ENCODE measurements around the gene SMAD9. TPM values are rescaled to one million over a fixed set of nuclear protein-coding genes. Genes with fewer than 3 reads are reported as not detected.
"Not testable (repeated sequence)": the region's sequence is repeated elsewhere in the genome, so short reads cannot be mapped to it uniquely, and the experiment has no call there.

SMAD9 gene
- total and polyA plus RNA-seq, 2 of the 8 experiments (the other 6 are each of a cell fraction or from before 2014, with no cell fraction given) = 0.45 to 1.0 TPM

DNA sequence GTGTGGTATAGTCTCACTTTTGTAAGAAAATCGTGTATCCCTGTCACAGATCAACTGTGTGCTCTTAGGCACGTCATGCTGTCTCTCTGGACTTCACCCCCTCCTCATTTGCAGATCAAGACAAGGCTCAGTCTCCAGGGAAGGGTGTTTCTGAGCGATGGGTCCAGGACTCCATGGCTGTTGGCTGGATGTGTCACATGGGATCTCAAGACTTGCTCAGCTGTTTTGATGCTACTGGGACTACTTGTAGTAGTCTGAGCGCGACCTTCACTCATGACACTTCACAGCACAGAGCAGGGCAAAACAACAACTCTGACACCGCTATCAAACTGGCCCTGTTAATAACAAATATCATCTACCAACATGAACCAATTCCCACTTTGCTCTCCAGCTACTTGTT is 36.2 kb downstream of the SMAD9 start (continued):
- TF ChIP-seq, protein P1, sequence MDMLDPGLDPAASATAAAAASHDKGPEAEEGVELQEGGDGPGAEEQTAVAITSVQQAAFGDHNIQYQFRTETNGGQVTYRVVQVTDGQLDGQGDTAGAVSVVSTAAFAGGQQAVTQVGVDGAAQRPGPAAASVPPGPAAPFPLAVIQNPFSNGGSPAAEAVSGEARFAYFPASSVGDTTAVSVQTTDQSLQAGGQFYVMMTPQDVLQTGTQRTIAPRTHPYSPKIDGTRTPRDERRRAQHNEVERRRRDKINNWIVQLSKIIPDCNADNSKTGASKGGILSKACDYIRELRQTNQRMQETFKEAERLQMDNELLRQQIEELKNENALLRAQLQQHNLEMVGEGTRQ (IDR thresholded peaks at IDR 0.05; ENCODE audit: low read length) = no peak
- TF ChIP-seq SRF (IDR thresholded peaks at IDR 0.05; ENCODE audit: low read depth, low read length) = no peak
- TF ChIP-seq GABPA (IDR thresholded peaks at IDR 0.05; ENCODE audit: borderline replicate concordance, insufficient read depth, low read length) = no peak
- no peak for TF ChIP-seq KDM5A (IDR thresholded peaks at IDR 0.05; ENCODE audit: low read length)
- no peak for TF ChIP-seq CBX8 (IDR thresholded peaks at IDR 0.05; ENCODE audit: borderline replicate concordance, low read depth, low read length)

DNA sequence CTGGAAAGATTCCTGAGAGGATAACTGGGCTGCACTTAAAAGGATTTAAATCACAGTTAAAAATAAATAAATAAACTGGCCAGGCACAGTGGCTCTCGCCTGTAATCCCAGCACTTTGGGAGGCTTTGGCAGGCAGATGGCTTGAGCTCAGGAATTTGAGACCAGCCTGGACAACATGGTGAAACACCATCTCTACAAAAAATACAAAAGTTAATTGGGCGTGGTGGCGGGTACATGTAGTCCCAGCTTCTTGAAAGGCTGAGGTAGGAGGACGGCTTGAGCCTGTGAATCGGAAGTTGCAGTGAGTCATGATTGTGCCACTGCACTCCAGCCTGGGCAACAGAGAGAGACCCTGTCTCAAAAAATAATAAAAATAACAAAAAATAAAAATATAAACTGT is 36.6 kb downstream of the SMAD9 start:
- FAIRE-seq; H3K27me3 ChIP-seq (replicated peaks in 1 of 4; ENCODE audit: control insufficient read depth in 3 of 4, extremely low read depth in 1 of 4, insufficient read depth in 3 of 4, low read length in 3 of 4): not testable (repeated sequence)
- 84% methylated on average over 5 of the region's 5 CpGs; no CpG with 5 or more reads in 1 of the 2 experiments for WGBS, 2 experiments (ENCODE audit: extremely low coverage in 1 of 2, insufficient coverage in 1 of 2, insufficient read length in 1 of 2, insufficient replicate concordance in 2 of 2, low coverage in 1 of 2, low lambda C conversion rate in 2 of 2, missing lambda C conversion rate in 1 of 2)

More for the DNA sequence above, 36.6 kb downstream of the SMAD9 start:
- H3K4ac ChIP-seq (replicated peaks; ENCODE audit: insufficient read length, low read depth, low read length); H2BK120ac ChIP-seq (replicated peaks; ENCODE audit: low read depth, low read length); H2BK5ac ChIP-seq (ENCODE audit: low read depth, low read length); H4K5ac ChIP-seq (ENCODE audit: insufficient read length, low read depth, low read length); H3K9ac ChIP-seq (replicated peaks in 1 of 4; ENCODE audit: extremely low read depth in 1 of 4, low read depth in 3 of 4, low read length in 3 of 4); H3K23me2 ChIP-seq (ENCODE audit: low read depth, low read length); H4K8ac ChIP-seq (ENCODE audit: extremely low read depth, insufficient read depth, low read length); DNase-seq (ENCODE audit: low read depth in 1 of 2, low spot score in 2 of 2); H3K23ac ChIP-seq (ENCODE audit: insufficient read length); H2AFZ ChIP-seq (ENCODE audit: low read length); H3K14ac ChIP-seq (ENCODE audit: insufficient read length); H3K36me3 ChIP-seq (ENCODE audit: control insufficient read depth in 2 of 4, insufficient read depth in 4 of 4, low read length in 3 of 4); H3K4me2 ChIP-seq (ENCODE audit: insufficient read depth in 1 of 2, low read depth in 2 of 2, low read length in 2 of 2); H4K91ac ChIP-seq (replicated peaks; ENCODE audit: insufficient read length, low read length); POLR2A ChIA-PET (ENCODE audit: partially characterized antibody); H3K27ac ChIP-seq (ENCODE audit: low read depth, low read length); H3K9me3 ChIP-seq (ENCODE audit: insufficient read depth in 2 of 2, low read depth in 1 of 2, low read length in 1 of 2); H3K79me2 ChIP-seq (ENCODE audit: control insufficient read depth in 1 of 2, insufficient read depth in 2 of 2, low read length in 2 of 2); H3K79me1 ChIP-seq (ENCODE audit: low read depth, low read length); H2BK15ac ChIP-seq (ENCODE audit: low read length); H3K18ac ChIP-seq (ENCODE audit: extremely low read depth, low read length); H2BK12ac ChIP-seq (ENCODE audit: low read depth, low read length); H2AK5ac ChIP-seq (ENCODE audit: low read depth, low read length); H3K56ac ChIP-seq (replicated peaks; ENCODE audit: insufficient read length, low read depth, low read length); H3K4me1 ChIP-seq (replicated peaks in 1 of 4; ENCODE audit: control insufficient read depth in 3 of 4, insufficient read depth in 4 of 4, low read length in 3 of 4); H2BK20ac ChIP-seq (ENCODE audit: low read length); H4K20me1 ChIP-seq (replicated peaks in 1 of 2; ENCODE audit: control insufficient read depth in 1 of 2, insufficient read depth in 2 of 2, low read length in 2 of 2); H3K4me3 ChIP-seq (ENCODE audit: extremely low read depth in 1 of 4, insufficient read depth in 2 of 4, low read depth in 3 of 4, low read length in 4 of 4): not testable (repeated sequence)
- CTCF ChIA-PET (ENCODE audit: partially characterized antibody) = interaction anchor here (1.0 to 1.6 kb wide), 4 partner anchors 15 to 98 kb away, joined by 3 to 6 read pairs (median 3); no protein-coding TSS in a partner anchor
